Uterus (tissue), 4 donors: ENCODE measurements around the gene CDRT15. TPM values are rescaled to one million over a fixed set of nuclear protein-coding genes. Genes with fewer than 3 reads are reported as not detected.
"Not testable (repeated sequence)": the region's sequence is repeated elsewhere in the genome, so short reads cannot be mapped to it uniquely, and the experiment has no call there.

Experiments used
- DNase-seq, 2 donors: peaks; one replicate each; pipeline ENCODE4 v3.0.0-alpha.2; 2019 to 2020
- H3K27ac ChIP-seq, 2 donors: fragments of 200-600 bp; sonication (generic); 1 replicate in 1 of 2; 2 replicates in 1 of 2; pipeline ENCODE4 v1.5.1; 2016 to 2018
- H3K27me3 ChIP-seq, 2 donors: fragments of 200-600 bp; sonication (generic); one replicate each; pipeline ENCODE4 v1.5.1; 2018 to 2019; ENCODE audit warnings: control low read depth in 1 of 2
- H3K36me3 ChIP-seq, 2 donors: fragments of 200-600 bp; sonication (generic); one replicate each; pipeline ENCODE4 v1.5.1; 2019; ENCODE audit warnings: control low read depth in 1 of 2
- H3K4me1 ChIP-seq, 2 donors: fragments of 200-600 bp; sonication (generic); one replicate each; pipeline ENCODE4 v1.5.1; 2018 to 2019; ENCODE audit warnings: control low read depth in 1 of 2
- H3K4me3 ChIP-seq, 2 donors: fragments of 200-600 bp; sonication (generic); 1 replicate in 1 of 2; 2 replicates in 1 of 2; pipeline ENCODE4 v1.5.1; 2018 to 2019; ENCODE audit warnings: mild to moderate bottlenecking in 1 of 2
- H3K9me3 ChIP-seq, 2 donors: fragments of 200-600 bp; sonication (generic); one replicate each; pipeline ENCODE4 v1.5.1; 2019; ENCODE audit warnings: control low read depth in 1 of 2
- CTCF ChIP-seq, 4 experiments: fragments of 200-600 bp in 2 of 4; fragments of 450-650 bp in 2 of 4; sonication (generic) in 2 of 4; IDR thresholded peaks; one replicate each; pipeline ENCODE4 v1.5.1; 2016 to 2019; ENCODE audit warnings: antibody characterized with exemption in 4 of 4, mild to moderate bottlenecking in 2 of 4, moderate library complexity in 1 of 4
- POLR2A ChIP-seq, 2 donors: fragments of 450-650 bp; IDR thresholded peaks; one replicate each; pipeline ENCODE4 v1.6.1; 2016; ENCODE audit warnings: antibody characterized with exemption in 2 of 2, mild to moderate bottlenecking in 1 of 2, moderate library complexity in 1 of 2
- intact Hi-C: fragments of 100-400 bp; cut with DNase I; formaldehyde crosslinking; loops from one replicate; pipeline ENCODE4 v1.15.1; 2023; ENCODE audit warnings: low total_unique reads
- total RNA-seq, 4 donors: library from RNA; depleted of rRNA in 3 of 4; stranded (reverse); fragments of >200 nt in 3 of 4; gene quantifications; one replicate each; pipeline versions ENCODE4 v1.1.0 to v1.2.4, GENCODE V29; 2014 to 2023
- donor health status: DM: yes; HTN: yes; CAD: no.

The CDRT15 gene
- not detected for total RNA-seq

- H3K36me3 ChIP-seq, intact Hi-C loops, H3K27ac ChIP-seq, H3K27me3 ChIP-seq, DNase-seq, H3K4me3 ChIP-seq, H3K4me1 ChIP-seq, H3K9me3 ChIP-seq: not testable (repeated sequence)
Measured at GRCh38 chr17:14236762-14237161, at the start of gene CDRT15. Gene CDRT15 (minus strand): TSS chr17:14236862. CDS start chr17:14236833, 29 bp downstream.

- no peak overlapping the region for H3K4me3 ChIP-seq
- no peaks in the 10 kb centered on the region for H3K27me3 ChIP-seq
- intact Hi-C loops, result no loop called here
- DNase-seq, result no peak
- no peak overlapping the region for H3K27ac ChIP-seq
- TF ChIP-seq POLR2A (IDR thresholded peaks at IDR 0.05), result no peak
- TF ChIP-seq CTCF (IDR thresholded peaks at IDR 0.05), result no peak
- H3K4me1 ChIP-seq, result no peaks in the 10 kb centered on the region
- H3K9me3 ChIP-seq, result no peaks in the 10 kb centered on the region
- H3K36me3 ChIP-seq, result no peaks in the 10 kb centered on the region
Measured at GRCh38 chr17:14282726-14283125, 46.1 kb upstream of the CDRT15 start.

- TF ChIP-seq CTCF (IDR thresholded peaks at IDR 0.05) (no peak), POLR2A (IDR thresholded peaks at IDR 0.05) (no peak)
- H3K27me3 ChIP-seq, result no peaks in the 10 kb centered on the region
- H3K27ac ChIP-seq, result no peak overlapping the region
- DNase-seq, result no peak
- no peaks in the 10 kb centered on the region for H3K36me3 ChIP-seq
- H3K4me1 ChIP-seq, result no peaks in the 10 kb centered on the region
- intact Hi-C loops, result no loop called here
- H3K4me3 ChIP-seq, result no peak overlapping the region
- no peaks in the 10 kb centered on the region for H3K9me3 ChIP-seq
Measured at GRCh38 chr17:14281530-14281929, 44.9 kb upstream of the CDRT15 start.

- Histone ChIP-seq H3K4me3 (no peak overlapping the region), H3K27ac (no peak overlapping the region), H3K4me1 (no peaks in the 10 kb centered on the region), H3K36me3 (no peaks in the 10 kb centered on the region), H3K9me3 (no peaks in the 10 kb centered on the region), H3K27me3 (no peaks in the 10 kb centered on the region)
- DNase-seq, result no peak
- intact Hi-C loops, result no loop called here
- TF ChIP-seq CTCF (IDR thresholded peaks at IDR 0.05), result no peak
- no peak for TF ChIP-seq POLR2A (IDR thresholded peaks at IDR 0.05)
Measured at GRCh38 chr17:14276535-14277250, 40.0 kb upstream of the CDRT15 start.

DNA sequence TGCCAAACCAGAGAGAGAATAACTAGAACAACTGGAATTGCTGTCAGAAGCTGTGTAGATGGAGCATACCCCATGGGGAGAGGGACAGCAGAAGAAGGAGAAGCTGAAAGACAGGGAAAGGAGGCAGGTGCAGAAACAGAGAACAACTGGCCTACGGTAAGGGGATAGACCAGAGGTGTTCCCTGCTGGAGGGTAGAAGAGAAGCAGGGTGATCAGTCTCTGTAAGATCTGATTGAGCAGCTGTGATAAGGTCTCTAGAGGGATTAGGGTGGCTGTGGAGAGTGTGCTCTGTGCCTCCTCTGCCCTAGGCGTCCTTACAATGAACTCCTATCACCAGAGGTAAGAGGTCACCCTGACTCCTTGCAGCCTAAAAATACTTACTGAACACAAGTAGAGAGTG, 33.8 kb upstream of the CDRT15 start:
- Histone ChIP-seq H3K27me3 (no peaks in the 10 kb centered on the region), H3K36me3 (no peaks in the 10 kb centered on the region), H3K27ac (no peak overlapping the region), H3K4me1 (no peaks in the 10 kb centered on the region), H3K4me3 (no peak overlapping the region), H3K9me3 (no peaks in the 10 kb centered on the region)
- intact Hi-C loops, result no loop called here
- no peak for TF ChIP-seq POLR2A (IDR thresholded peaks at IDR 0.05)
- TF ChIP-seq CTCF (IDR thresholded peaks at IDR 0.05), result no peak
- no peak for DNase-seq

GRCh38 chr17:14269473-14269872, 32.8 kb upstream of the CDRT15 start:
- TF ChIP-seq POLR2A (IDR thresholded peaks at IDR 0.05) (no peak), CTCF (IDR thresholded peaks at IDR 0.05) (no peak)
- no peak for DNase-seq
- H3K36me3 ChIP-seq, result no peaks in the 10 kb centered on the region
- H3K4me1 ChIP-seq, result no peaks in the 10 kb centered on the region
- H3K27ac ChIP-seq, result no peak overlapping the region
- H3K4me3 ChIP-seq, result no peak overlapping the region
- intact Hi-C loops, result no loop called here
- H3K9me3 ChIP-seq, result no peaks in the 10 kb centered on the region
- no peaks in the 10 kb centered on the region for H3K27me3 ChIP-seq
